ENCODE results near the gene OR5H15. TPM values are rescaled to one million over a fixed set of nuclear protein-coding genes. Genes with fewer than 3 reads are reported as not detected.
"Not testable (repeated sequence)": the region's sequence is repeated elsewhere in the genome, so short reads cannot be mapped to it uniquely, and the experiment has no call there.

The OR5H15 gene
- not detected for total RNA-seq

DNA sequence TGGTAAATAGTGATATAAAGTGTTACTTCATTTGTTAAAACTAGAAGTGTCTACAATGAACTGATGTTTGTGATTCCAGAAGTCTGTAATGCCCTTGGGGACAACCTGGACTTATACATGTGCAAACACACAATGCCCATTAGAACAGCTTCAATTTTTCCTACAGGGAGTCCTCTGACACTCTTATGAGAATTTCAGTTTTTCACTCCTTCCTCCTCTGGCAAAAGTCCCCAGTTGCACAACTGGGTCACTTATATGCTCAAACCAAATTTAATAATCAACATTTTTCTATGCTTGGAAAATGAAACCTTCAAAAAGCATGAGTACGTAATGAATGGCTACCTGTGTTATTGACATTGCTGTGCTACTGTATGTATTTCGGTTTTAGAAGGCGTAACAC lies at the start of gene OR5H15:
Gene OR5H15 (plus strand): TSS at position 301 of the 400 bp plus-strand sequence. CDS start 2,004 bp downstream, outside the sequence.
- POLR2A ChIA-PET, result no interaction called here
- CTCF ChIA-PET, result no interaction called here

- ChIA-PET POLR2A (no interaction called here), CTCF (no interaction called here)
Observed at GRCh38 chr3:98130421-98130820, 36.1 kb upstream of the OR5H15 start, which contains the start of gene OR5H1. Gene OR5H1 (plus strand): TSS chr3:98130721. CDS start chr3:98132698, 1,977 bp downstream.

- POLR2A ChIA-PET, result no interaction called here
- CTCF ChIA-PET, result no interaction called here
Observed at GRCh38 chr3:98136631-98137030, 29.9 kb upstream of the OR5H15 start.

DNA sequence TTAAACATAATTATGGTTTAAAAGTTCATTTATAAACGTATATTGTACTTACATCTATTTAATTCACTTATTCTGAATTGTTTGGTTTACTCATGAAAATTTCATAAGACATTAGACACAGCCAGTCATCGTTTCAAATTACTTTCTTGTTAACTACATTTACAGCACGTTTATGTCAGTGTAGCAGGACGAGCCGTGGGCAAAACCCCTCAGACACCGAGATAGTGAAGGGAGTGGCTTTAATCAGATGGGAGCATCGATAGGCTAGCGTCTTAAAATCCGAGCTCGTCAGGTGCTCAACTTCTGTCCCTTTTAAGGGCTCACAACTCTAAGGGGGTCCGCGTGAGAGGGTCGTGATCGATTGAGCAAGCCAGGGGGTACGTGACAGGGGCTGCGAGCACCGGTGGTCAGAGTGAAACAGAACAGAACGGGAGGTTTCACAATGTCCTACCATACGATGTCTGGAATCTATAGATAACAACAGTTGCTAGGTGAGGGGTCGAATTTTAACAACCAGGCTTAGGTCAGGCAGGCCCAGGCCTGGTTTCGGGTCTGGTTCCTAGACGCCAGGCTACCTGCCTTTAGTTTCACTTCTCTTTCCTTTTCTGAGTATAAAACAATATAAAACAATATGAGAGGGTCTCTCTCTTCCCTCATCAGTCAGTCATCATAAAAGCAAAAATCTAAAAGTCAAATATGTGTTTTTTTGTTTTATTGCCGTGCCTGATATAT lies 28.5 kb upstream of the OR5H15 start:
- CTCF ChIA-PET, POLR2A ChIA-PET: not testable (repeated sequence)

GRCh38 chr3:98140531-98140930 lies 26.0 kb upstream of the OR5H15 start:
- ChIA-PET CTCF (no interaction called here), POLR2A (no interaction called here)

DNA sequence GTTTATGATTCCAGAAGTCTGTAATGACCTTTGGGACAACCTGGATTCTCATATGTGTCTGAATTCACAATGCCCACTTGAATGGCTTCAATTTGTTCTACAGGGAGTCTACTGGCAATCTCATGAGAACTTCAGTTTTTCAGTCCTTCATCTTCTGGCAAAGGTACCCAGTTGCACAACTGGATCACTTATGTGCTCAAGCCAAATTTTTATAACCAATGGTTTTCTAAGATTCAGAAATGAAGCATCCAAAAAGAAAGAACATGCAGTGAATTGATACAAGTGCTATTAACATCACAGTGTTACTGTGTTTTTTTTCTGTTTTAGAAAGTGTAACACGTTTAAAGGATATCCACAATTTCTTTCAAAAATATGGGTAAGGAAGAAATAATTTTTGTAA lies 19.3 kb upstream of the OR5H15 start, which contains the start of gene OR5H14:
Gene OR5H14 (plus strand): TSS at position 301 of the 400 bp plus-strand sequence. CDS start 1,907 bp downstream, outside the sequence.
- POLR2A ChIA-PET, result no interaction called here

DNA sequence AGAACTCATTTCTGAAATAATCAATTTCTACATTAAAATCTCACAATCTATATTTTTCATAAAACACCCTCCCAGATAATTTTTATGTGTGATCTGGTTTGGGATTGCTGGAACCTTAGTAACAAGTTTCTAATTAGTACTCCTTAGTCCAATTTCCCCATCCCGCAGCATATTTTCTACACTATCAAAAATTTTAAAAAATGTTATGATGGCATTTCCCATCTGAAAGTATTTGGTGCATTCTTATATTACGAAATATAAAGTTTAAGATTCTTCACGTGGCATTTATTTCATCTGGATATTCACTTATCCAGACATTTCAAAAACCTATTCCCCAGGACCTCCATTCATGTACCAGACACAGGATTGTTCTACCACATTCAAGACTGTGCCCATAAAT lies 17.7 kb upstream of the OR5H15 start:
- POLR2A ChIA-PET, result no interaction called here
- CTCF ChIA-PET, result no interaction called here

More for the DNA sequence above, 19.3 kb upstream of the OR5H15 start, which contains the start of gene OR5H14:
- CTCF ChIA-PET, result no interaction called here

GRCh38 chr3:98149456-98149855 lies 17.0 kb upstream of the OR5H15 start:
- CTCF ChIA-PET, POLR2A ChIA-PET: not testable (repeated sequence)

DNA sequence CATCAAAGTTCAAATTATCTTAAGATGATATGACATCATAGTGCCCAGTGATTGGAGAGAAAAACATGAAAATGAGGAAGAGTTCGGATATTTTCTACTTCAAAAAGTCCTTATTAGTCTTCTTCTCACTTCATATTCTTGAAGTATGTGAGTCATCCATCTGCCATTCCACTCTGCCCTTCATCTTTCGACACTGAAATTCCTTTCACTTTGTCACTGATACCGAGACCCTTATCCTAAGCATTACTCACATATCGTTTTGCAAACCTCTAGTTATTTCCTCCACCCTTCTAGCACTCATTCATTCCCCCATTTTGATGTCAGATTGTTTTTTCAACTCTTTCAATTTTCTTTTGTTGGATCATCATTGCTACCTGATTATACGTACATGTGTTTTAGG lies 15.3 kb upstream of the OR5H15 start:
- CTCF ChIA-PET, result no interaction called here
- POLR2A ChIA-PET, result no interaction called here

GRCh38 chr3:98171071-98171470 lies 4.6 kb downstream of the OR5H15 start:
- ChIA-PET POLR2A (no interaction called here), CTCF (no interaction called here)

GRCh38 chr3:98172621-98173020 lies 6.1 kb downstream of the OR5H15 start:
- CTCF ChIA-PET, result no interaction called here
- POLR2A ChIA-PET, result no interaction called here

DNA sequence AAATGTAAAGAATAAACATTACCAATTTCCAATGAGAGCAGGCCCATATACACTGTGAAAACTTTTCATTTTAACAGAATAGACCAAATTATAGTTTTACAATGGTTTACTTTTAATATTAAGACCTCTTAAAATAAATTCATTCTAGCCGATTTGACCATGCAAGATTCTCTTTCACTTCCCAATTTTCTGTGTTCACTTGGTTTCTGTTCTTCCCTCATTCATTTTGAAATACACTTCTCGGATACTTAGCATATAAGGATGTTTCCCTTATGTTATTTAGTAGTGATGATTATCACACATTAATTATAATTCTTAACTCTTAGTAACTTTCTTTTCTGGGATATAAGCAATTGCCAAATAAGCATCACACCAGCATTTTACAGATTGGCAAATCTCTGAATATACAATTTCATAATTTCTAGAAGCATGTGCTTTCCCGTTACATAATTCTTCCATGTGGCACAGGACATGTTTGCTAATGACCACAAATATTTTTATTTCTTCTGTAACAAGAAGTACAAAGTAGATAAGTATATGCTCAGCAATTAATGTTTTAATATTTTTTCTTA lies 13.9 kb downstream of the OR5H15 start:
- ChIA-PET CTCF (no interaction called here), POLR2A (no interaction called here)

DNA sequence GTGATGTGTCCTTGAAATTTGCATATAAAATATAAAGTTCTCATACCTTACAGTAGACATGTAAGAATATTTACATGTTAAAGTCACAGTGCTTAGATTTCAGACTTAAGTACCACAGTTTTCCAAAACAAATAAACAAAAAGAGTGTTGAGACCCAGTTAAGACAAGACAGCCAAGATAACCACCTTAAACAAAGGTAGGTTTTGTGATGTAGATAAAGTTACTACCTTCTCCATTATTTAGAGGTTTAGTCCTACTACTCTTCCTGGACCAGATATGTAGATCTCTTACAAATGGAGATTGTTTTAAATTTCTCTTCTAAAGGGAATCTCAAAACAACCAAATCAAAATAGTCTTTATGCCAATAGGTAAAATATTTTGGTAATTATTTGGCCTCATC lies 15.7 kb downstream of the OR5H15 start:
- ChIA-PET POLR2A (no interaction called here), CTCF (no interaction called here)

- POLR2A ChIA-PET, result no interaction called here
- CTCF ChIA-PET, result no interaction called here
Observed at GRCh38 chr3:98185180-98185579, 18.7 kb downstream of the OR5H15 start.

- CTCF ChIA-PET, result no interaction called here
Observed at GRCh38 chr3:98188545-98188944, 22.0 kb downstream of the OR5H15 start.

DNA sequence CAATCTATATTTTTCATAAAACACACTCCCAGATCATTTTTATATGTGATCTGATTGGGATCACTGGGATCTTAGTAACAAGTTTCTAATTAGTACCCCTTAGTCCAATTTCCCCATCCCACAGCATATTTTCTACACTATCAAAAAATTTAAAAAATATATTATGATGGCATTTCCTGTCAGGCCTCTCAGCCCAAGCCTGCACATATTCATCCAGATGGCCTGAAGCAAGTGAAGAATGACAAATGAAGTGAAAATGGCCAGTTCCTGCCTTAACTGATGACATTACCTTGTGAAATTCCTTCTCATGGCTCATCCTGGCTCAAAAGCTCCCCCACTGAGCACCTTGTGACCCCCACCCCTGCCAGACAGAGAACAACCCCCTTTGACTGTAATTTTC lies 24.4 kb downstream of the OR5H15 start:
- CTCF ChIA-PET, POLR2A ChIA-PET: not testable (repeated sequence)

More at GRCh38 chr3:98188545-98188944, 22.0 kb downstream of the OR5H15 start:
- POLR2A ChIA-PET, result no interaction called here

DNA sequence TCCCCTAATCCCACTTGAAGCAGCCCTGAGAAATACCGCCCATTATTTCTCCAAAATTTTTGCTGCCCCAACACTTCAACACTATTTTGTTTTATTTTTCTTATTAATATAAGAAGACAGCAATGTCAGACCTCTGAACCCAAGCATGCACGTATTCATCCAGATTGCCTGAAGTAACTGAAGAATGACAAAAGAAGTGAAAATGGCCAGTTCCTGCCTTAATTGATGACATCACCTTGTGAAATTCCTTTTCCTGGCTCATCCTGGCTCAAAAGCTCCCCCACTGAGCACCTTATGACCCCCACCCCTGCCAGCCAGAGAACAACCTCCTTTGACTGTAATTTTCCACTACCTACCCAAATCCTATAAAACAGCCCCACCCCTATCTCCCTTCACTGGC lies 29.8 kb downstream of the OR5H15 start:
- POLR2A ChIA-PET, result not testable (repeated sequence)
- CTCF ChIA-PET, result interaction anchor here (0.6 kb wide), 1 partner anchor 1286 kb away, joined by 3 read pairs; no protein-coding TSS in a partner anchor

- CTCF ChIA-PET, result no interaction called here
Observed at GRCh38 chr3:98199020-98199419, 32.5 kb downstream of the OR5H15 start.

GRCh38 chr3:98209244-98209643 lies 42.7 kb downstream of the OR5H15 start:
- CTCF ChIA-PET, result no interaction called here
- POLR2A ChIA-PET, result no interaction called here

More at GRCh38 chr3:98199020-98199419, 32.5 kb downstream of the OR5H15 start:
- POLR2A ChIA-PET, result no interaction called here

- POLR2A ChIA-PET, result no interaction called here
- CTCF ChIA-PET, result no interaction called here
Observed at GRCh38 chr3:98213276-98213675, 46.8 kb downstream of the OR5H15 start.

DNA sequence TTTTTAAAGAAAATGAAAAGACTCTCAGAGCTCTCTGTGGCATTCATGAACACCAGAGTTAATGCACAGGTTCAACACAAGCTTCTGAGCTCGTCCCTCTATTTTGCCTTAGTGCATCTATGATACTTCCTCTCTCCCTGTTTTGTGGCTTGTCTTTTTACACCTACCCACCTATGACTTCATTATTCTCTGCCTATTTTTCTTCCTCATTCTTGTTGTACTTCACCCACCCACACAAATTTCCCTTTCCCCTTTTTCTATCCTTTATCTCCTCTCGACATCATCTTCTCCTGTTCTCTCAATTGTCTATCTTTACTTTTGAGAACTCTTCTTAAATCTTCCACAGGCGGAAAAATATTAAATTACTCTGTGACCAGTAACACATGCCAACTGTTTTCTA lies 48.6 kb downstream of the OR5H15 start:
- ChIA-PET POLR2A (no interaction called here), CTCF (interaction anchor here (0.8 kb wide), 1 partner anchor 434 kb away, joined by 3 read pairs; no protein-coding TSS in a partner anchor)

Data from activated CD8-positive, alpha-beta memory T cell treated with anti-CD3 and anti-CD28 coated beads for 36 hours (primary cell).